Prostate gland (tissue), 2 donors: Measurements from ENCODE around the gene SLC13A5.

Source experiments
- POLR2A ChIP-seq: fragments of 450-650 bp; IDR thresholded peaks from one replicate; pipeline ENCODE4 v1.6.1; 2016; ENCODE audit warnings: antibody characterized with exemption, mild to moderate bottlenecking
- POLR2AphosphoS5 ChIP-seq: sonication (generic); formaldehyde crosslinking; IDR thresholded peaks from one replicate; pipeline ENCODE4 v1.6.1; 2017; ENCODE audit warnings: antibody characterized with exemption
- TF ChIP-seq, protein P1 (sequence below), 4 experiments: fragments of 200-600 bp in 2 of 4; fragments of 450-650 bp in 2 of 4; sonication (generic) in 2 of 4; IDR thresholded peaks; 1 replicate in 3 of 4; 2 replicates in 1 of 4; pipeline ENCODE4 v1.5.1; 2016 to 2019; ENCODE audit warnings: antibody characterized with exemption in 4 of 4, mild to moderate bottlenecking in 2 of 4, moderate library complexity in 2 of 4

DNA sequence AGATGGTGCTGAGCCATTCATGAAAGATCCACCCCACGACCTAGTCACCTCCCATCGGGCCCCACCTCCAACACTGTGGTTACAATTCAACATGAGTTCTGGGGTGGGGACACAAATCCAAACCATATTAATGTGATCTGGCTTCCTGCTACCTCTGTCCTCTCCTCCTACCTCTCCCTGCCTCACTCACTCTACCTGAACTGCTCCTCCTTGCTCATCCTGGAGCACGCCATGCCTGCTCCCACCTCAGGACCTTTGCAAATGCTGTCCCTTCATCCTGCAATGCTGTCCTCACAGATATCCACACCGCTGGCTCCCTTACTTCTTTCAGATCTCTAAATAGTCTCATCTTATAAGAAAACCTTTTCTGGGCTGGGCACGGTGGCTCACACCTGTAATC lies 10.8 kb upstream of the SLC13A5 start:
- TF ChIP-seq POLR2A = no peak
- TF ChIP-seq, protein P1, sequence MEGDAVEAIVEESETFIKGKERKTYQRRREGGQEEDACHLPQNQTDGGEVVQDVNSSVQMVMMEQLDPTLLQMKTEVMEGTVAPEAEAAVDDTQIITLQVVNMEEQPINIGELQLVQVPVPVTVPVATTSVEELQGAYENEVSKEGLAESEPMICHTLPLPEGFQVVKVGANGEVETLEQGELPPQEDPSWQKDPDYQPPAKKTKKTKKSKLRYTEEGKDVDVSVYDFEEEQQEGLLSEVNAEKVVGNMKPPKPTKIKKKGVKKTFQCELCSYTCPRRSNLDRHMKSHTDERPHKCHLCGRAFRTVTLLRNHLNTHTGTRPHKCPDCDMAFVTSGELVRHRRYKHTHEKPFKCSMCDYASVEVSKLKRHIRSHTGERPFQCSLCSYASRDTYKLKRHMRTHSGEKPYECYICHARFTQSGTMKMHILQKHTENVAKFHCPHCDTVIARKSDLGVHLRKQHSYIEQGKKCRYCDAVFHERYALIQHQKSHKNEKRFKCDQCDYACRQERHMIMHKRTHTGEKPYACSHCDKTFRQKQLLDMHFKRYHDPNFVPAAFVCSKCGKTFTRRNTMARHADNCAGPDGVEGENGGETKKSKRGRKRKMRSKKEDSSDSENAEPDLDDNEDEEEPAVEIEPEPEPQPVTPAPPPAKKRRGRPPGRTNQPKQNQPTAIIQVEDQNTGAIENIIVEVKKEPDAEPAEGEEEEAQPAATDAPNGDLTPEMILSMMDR (IDR thresholded peaks at IDR 0.05) = no peak
- TF ChIP-seq POLR2AphosphoS5 = no peak
